Amygdala (tissue), 56 donors: ENCODE measurements around the gene ANKIB1.

Experiments
- DNase-seq, 56 donors: peaks; one replicate each; lab custom pipeline; 2025; lab: John Stamatoyannopoulos, UW

Gene ANKIB1

GRCh38 chr7:92266415-92267241, 20.9 kb downstream of the ANKIB1 start:
- DNase-seq, result no peak

GRCh38 chr7:92268921-92269320, 23.1 kb downstream of the ANKIB1 start:
- no peak for DNase-seq

- DNase-seq, result no peak
These were observed 29.6 kb downstream of the ANKIB1 start for GRCh38 chr7:92275327-92275726.

- no peak for DNase-seq
These were observed 30.7 kb downstream of the ANKIB1 start for GRCh38 chr7:92276460-92276864.

- DNase-seq, result no peak
These were observed 33.7 kb downstream of the ANKIB1 start for GRCh38 chr7:92279396-92280031.

GRCh38 chr7:92281031-92281430, 35.3 kb downstream of the ANKIB1 start:
- DNase-seq, result no peak

- no peak for DNase-seq
These were observed 36.5 kb downstream of the ANKIB1 start for GRCh38 chr7:92282221-92282814.

- DNase-seq, result no peak
These were observed 37.2 kb downstream of the ANKIB1 start for GRCh38 chr7:92282930-92283329.

- DNase-seq, result no peak
These were observed 43.5 kb downstream of the ANKIB1 start for GRCh38 chr7:92289321-92289720.

GRCh38 chr7:92292981-92293380, 47.2 kb downstream of the ANKIB1 start:
- no peak for DNase-seq

GRCh38 chr7:92293896-92294590, 48.3 kb downstream of the ANKIB1 start:
- no peak for DNase-seq

- no peak for DNase-seq
These were observed 49.6 kb downstream of the ANKIB1 start for GRCh38 chr7:92295391-92295790.

GRCh38 chr7:92296235-92296634, 50.5 kb downstream of the ANKIB1 start:
- no peak for DNase-seq

- DNase-seq, result no peak
These were observed 51.2 kb downstream of the ANKIB1 start for GRCh38 chr7:92296880-92297445.

- DNase-seq, result no peak
These were observed 52.0 kb downstream of the ANKIB1 start for GRCh38 chr7:92297736-92298135.

- no peak for DNase-seq
These were observed 58.0 kb downstream of the ANKIB1 start for GRCh38 chr7:92303761-92304160.

- no peak for DNase-seq
These were observed 58.7 kb downstream of the ANKIB1 start for GRCh38 chr7:92304406-92304893.

- DNase-seq, result no peak
These were observed 60.4 kb downstream of the ANKIB1 start for GRCh38 chr7:92306153-92306552.

GRCh38 chr7:92313055-92313454, 67.3 kb downstream of the ANKIB1 start:
- no peak for DNase-seq

GRCh38 chr7:92319243-92319642, 73.5 kb downstream of the ANKIB1 start:
- no peak for DNase-seq

GRCh38 chr7:92325173-92325572, 79.4 kb downstream of the ANKIB1 start:
- DNase-seq, result no peak
